Lung (tissue), 12 donors: ENCODE measurements around the gene MAP7D3. TPM values are rescaled to one million over a fixed set of nuclear protein-coding genes. Genes with fewer than 3 reads are reported as not detected.

Experiments
- ATAC-seq: fragments of 200-7000 bp; cut with Tn5 transposase; one replicate; pipeline ENCODE4 v1.9.1; 2020; ENCODE audit warnings: moderate number of reproducible peaks; ENCODE audit not compliant: insufficient read depth, low FRiP score
- DNase-seq, 3 donors: peaks; one replicate each; pipeline ENCODE4 v3.0.0-alpha.2; 2013 to 2017
- H3K27ac ChIP-seq, 2 donors: one replicate each; pipeline ENCODE4 v1.5.1; 2013; ENCODE audit warnings: mild to moderate bottlenecking in 2 of 2, moderate library complexity in 2 of 2, control low read depth in 1 of 2, inconsistent platforms in 1 of 2, low read depth in 1 of 2, low read length in 1 of 2
- H3K27me3 ChIP-seq, 3 donors: one replicate each; pipeline ENCODE4 v1.5.1; 2013; ENCODE audit warnings: low read length in 2 of 3; ENCODE audit not compliant: control insufficient read depth in 3 of 3, insufficient read depth in 3 of 3
- H3K36me3 ChIP-seq, 4 donors: one replicate each; pipeline ENCODE4 v1.5.1; 2013; ENCODE audit warnings: low read length in 4 of 4, mild to moderate bottlenecking in 1 of 4, moderate library complexity in 1 of 4; ENCODE audit not compliant: control insufficient read depth in 4 of 4, insufficient read depth in 4 of 4
- H3K4me1 ChIP-seq, 5 donors: one replicate each; pipeline ENCODE4 v1.5.1; 2013; ENCODE audit warnings: low read length in 5 of 5, mild to moderate bottlenecking in 2 of 5, moderate library complexity in 1 of 5; ENCODE audit not compliant: control insufficient read depth in 5 of 5, insufficient read depth in 5 of 5
- H3K4me3 ChIP-seq: one replicate; pipeline ENCODE4 v1.5.1; 2013; ENCODE audit warnings: mild to moderate bottlenecking, control low read depth, moderate library complexity
- H3K9ac ChIP-seq, 2 donors: one replicate each; pipeline ENCODE4 v1.5.1; 2013; ENCODE audit warnings: low read length in 2 of 2, control low read depth in 1 of 2; ENCODE audit not compliant: insufficient read depth in 1 of 2
- H3K9me3 ChIP-seq, 4 donors: one replicate each; pipeline ENCODE4 v1.5.1; 2013; ENCODE audit warnings: low read length in 3 of 4, mild to moderate bottlenecking in 1 of 4, moderate library complexity in 1 of 4; ENCODE audit not compliant: control insufficient read depth in 4 of 4, insufficient read depth in 3 of 4
- CTCF ChIP-seq: IDR thresholded peaks from 2 replicates; pipeline ENCODE4 v1.5.1; 2012; ENCODE audit warnings: mild to moderate bottlenecking; ENCODE audit errors: control extremely low read depth, extremely low read depth
- WGBS, 2 donors: extraction: QIAGEN DNeasy Blood & Tissue Kit; methylation state at CpG; one replicate each; pipeline ENCODE4 v1.1.7; 2013; 5-methylcytosine and 5-hydroxymethylcytosine counted together
- polyA plus RNA-seq, 2 donors: library from polyadenylated mRNA; stranded (reverse); fragments of 200-250 nt; gene quantifications; one replicate each; pipeline ENCODE4 v1.2.1, GENCODE V29; 2013
- total RNA-seq, 2 donors: library from RNA; depleted of rRNA in 1 of 2; stranded (reverse); fragments of >200 nt in 1 of 2; gene quantifications; one replicate each; pipeline ENCODE4 v1.2.1, GENCODE V29; 2014 to 2021
- donor health status: control.
- donor health status: control.
- donor health status: Bipolar disorder and iron deficiency.
- donor health status: healthy.
- donor health status: DM: yes; HTN: yes; CAD: no.

The MAP7D3 gene
- total and polyA plus RNA-seq, 4 donors, result 4.0 to 10.5 (median 6.5) TPM

DNA sequence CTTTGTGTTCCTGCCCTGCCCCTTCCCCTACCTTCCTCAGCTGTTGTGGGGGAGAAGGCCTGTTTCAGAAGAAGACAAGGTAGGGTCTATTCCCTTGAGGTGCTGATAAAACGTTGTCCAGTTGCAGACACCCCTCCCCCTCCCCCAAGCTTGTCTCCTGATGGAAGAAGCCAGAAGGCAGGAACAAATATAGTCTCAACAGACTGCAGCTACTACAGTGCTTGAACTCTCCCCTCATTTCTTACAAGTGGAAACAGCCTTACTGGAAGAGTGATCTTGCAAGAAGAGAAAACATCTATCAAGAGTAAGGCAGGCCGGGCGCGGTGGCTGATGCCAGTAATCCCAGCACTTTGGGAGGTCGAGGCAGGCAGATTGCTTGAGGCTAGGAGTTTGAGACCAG, 11.0 kb upstream of the MAP7D3 start:
- Histone ChIP-seq H3K9me3 (no peaks in the 10 kb centered on the region), H3K4me3 (no peak overlapping the region), H3K36me3 (no peaks in the 10 kb centered on the region), H3K27me3 (peaks cover 0 to 18% (median 3%) of the 10 kb centered on the region in 3 donors), H3K27ac (no peak overlapping the region), H3K4me1 (peaks cover 0 to 2% (median 0%) of the 10 kb centered on the region in 5 donors), H3K9ac (peak overlapping the region in 1 of 2 donors; percentile 28)
- DNase-seq, result no peak
- TF ChIP-seq CTCF, result no peak
- ATAC-seq, result no peak
- 75 to 90% methylated on average over 5 of the region's 5 CpGs for WGBS, 2 donors

DNA sequence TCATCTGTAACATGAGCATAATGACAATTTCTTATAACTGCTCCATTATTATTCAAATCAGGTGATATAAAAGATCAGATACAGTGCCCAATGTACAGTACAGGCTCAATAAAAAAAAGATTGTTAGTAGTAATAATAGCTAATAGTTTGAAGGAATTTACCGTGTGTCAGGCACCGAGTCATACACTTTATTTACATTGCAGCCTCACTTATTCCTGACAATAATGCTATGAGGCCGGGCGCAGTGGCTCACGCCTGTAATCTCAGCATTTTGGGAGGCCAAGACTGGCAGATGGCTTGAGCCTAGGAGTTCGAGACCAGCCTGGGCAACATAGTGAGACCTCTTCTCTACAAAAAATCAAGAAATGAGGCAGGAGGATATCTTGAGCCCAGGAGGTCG, 10.1 kb upstream of the MAP7D3 start:
- Histone ChIP-seq H3K27ac (no peak overlapping the region), H3K9me3 (no peaks in the 10 kb centered on the region), H3K36me3 (no peaks in the 10 kb centered on the region), H3K27me3 (peaks cover 0 to 18% (median 3%) of the 10 kb centered on the region in 3 donors), H3K4me3 (no peak overlapping the region), H3K4me1 (peaks cover 0 to 2% (median 0%) of the 10 kb centered on the region in 5 donors), H3K9ac (no peak overlapping the region)
- 77 to 91% methylated on average over 7 of the region's 7 CpGs for WGBS, 2 donors
- no peak for ATAC-seq
- TF ChIP-seq CTCF, result no peak
- DNase-seq, result no peak

DNA sequence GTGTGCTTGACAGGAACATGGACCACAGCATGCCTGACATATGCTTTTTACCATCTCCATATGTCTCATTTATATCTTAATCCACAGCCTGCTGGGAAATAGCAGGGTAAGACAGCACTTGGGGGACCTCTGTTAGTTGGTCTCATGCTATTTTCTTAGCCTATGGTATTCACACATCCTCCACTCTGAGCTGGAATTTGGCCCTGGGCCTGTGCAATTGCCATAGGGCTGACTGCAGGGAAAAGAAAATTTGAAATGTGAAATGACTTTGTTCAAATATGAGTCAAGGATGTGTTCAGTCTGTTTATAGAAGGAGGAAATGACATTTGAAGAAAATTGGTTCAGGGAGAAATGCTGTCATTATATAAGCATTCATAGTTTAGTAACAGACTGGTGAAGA, 9.6 kb upstream of the MAP7D3 start:
- Histone ChIP-seq H3K27ac (no peak overlapping the region), H3K9me3 (no peaks in the 10 kb centered on the region), H3K9ac (no peak overlapping the region), H3K36me3 (no peaks in the 10 kb centered on the region), H3K27me3 (peaks cover 0 to 18% (median 3%) of the 10 kb centered on the region in 3 donors), H3K4me3 (no peak overlapping the region), H3K4me1 (peaks cover 0 to 2% (median 0%) of the 10 kb centered on the region in 5 donors)
- ATAC-seq, result no peak
- peak; percentile 65 to 78 (median 78) for DNase-seq
- no peak for TF ChIP-seq CTCF

DNA sequence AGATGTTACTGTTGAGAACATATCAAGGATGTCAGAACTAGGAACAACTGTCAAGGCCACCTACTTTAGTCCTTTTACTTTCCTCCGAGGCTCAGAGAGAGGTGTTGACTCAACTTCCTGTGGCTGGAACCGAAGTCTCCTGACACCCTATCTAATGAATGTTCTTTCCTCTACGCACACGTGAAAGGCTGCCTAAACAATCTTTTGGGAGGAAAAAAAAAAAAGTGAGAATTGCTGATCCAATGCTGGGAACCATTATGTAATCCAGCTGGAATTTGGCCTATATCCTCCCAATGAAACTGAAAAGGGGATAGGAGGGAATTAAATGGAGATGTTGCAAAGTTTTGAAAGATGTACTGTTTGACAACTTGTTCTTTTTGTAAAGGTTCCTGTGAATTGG, 8.3 kb upstream of the MAP7D3 start:
- DNase-seq (peak in 2 of 3 donors; percentile 54 to 55), ATAC-seq (no peak)
- 12 to 34% methylated on average over 4 of the region's 4 CpGs for WGBS, 2 donors

More for the DNA sequence above, 8.3 kb upstream of the MAP7D3 start:
- no peak for TF ChIP-seq CTCF
- H3K9me3 ChIP-seq, result no peaks in the 10 kb centered on the region
- no peak overlapping the region for H3K4me3 ChIP-seq
- no peaks in the 10 kb centered on the region for H3K36me3 ChIP-seq
- peak overlapping the region in 1 of 2 donors; percentile 33 for H3K27ac ChIP-seq
- peaks cover 0 to 18% (median 3%) of the 10 kb centered on the region in 3 donors for H3K27me3 ChIP-seq
- no peak overlapping the region for H3K9ac ChIP-seq
- peaks cover 0 to 2% (median 0%) of the 10 kb centered on the region in 5 donors for H3K4me1 ChIP-seq
